Ovary (tissue), 9 donors: ENCODE results near the gene FLRT2. TPM values are rescaled to one million over a fixed set of nuclear protein-coding genes. Genes with fewer than 3 reads are reported as not detected.
A peak's percentile ranks its signal among the peaks of the same experiment; 100 is the strongest.

Source experiments
- DNase-seq, 5 donors: peaks; one replicate each; pipeline ENCODE4 v3.0.0-alpha.2; 2019 to 2020
- H3K27ac ChIP-seq, 2 donors: fragments of 200-600 bp; one replicate each; pipeline versions ENCODE4 v1.5.1 to v1.8.0; 2019 to 2022
- H3K27me3 ChIP-seq: fragments of 200-600 bp; one replicate; pipeline ENCODE4 v1.8.0; 2022
- H3K36me3 ChIP-seq: fragments of 200-600 bp; sonication (generic); one replicate; pipeline ENCODE4 v1.5.1; 2019
- H3K4me1 ChIP-seq: one replicate; pipeline ENCODE4 v1.8.1; 2013; ENCODE audit warnings: mild to moderate bottlenecking, moderate library complexity; ENCODE audit not compliant: insufficient read depth
- H3K4me3 ChIP-seq: fragments of 200-600 bp; sonication (generic); one replicate; pipeline ENCODE4 v1.5.1; 2017
- H3K9me3 ChIP-seq, 2 donors: fragments of 200-600 bp in 1 of 2; sonication (generic) in 1 of 2; one replicate each; pipeline versions ENCODE4 v1.5.1 to v1.8.1; 2013 to 2019; ENCODE audit warnings: mild to moderate bottlenecking in 1 of 2, moderate library complexity in 1 of 2
- CTCF ChIP-seq, 3 donors: fragments of 450-650 bp in 2 of 3; fragments of 200-600 bp in 1 of 3; IDR thresholded peaks; one replicate each; pipeline versions ENCODE4 v1.5.1 to v1.8.0; 2016 to 2022; ENCODE audit warnings: antibody characterized with exemption in 3 of 3, mild to moderate bottlenecking in 1 of 3
- EP300 ChIP-seq: sonication (generic); formaldehyde crosslinking; IDR thresholded peaks from one replicate; pipeline ENCODE4 v1.6.1; 2017; ENCODE audit warnings: antibody characterized with exemption
- POLR2A ChIP-seq: fragments of 450-650 bp; IDR thresholded peaks from one replicate; pipeline ENCODE4 v1.6.1; 2017; ENCODE audit warnings: antibody characterized with exemption, mild to moderate bottlenecking, moderate library complexity
- WGBS, 3 donors: extraction: QIAGEN DNeasy Blood & Tissue Kit in 1 of 3; methylation state at CpG; one replicate each; pipeline versions ENCODE4 v1.1.5 to v1.1.7; 2013 to 2017; 5-methylcytosine and 5-hydroxymethylcytosine counted together
- intact Hi-C, 4 donors: fragments of 100-400 bp; cut with DNase I; formaldehyde crosslinking; loops; one replicate each; pipeline versions ENCODE4 v1.11.0 to v1.15.1; 2022 to 2023
- polyA plus RNA-seq, 2 donors: library from polyadenylated mRNA; stranded (reverse); fragments of 200-250 nt in 1 of 2; fragments of 350-450 nt in 1 of 2; fragmentation: Illumina TruSeq in 1 of 2; extraction: RNeasy Lipid Tissue Mini Kit (QIAGEN cat#74804) in 1 of 2; gene quantifications; one replicate each; pipeline ENCODE4 v1.2.3, GENCODE V29; 2013 to 2014
- total RNA-seq, 7 donors: library from RNA; depleted of rRNA in 2 of 7; stranded (reverse); fragments of >200 nt in 2 of 7; fragmentation: NEBNext Ultra II Directional in 3 of 7; extraction: Animal tissue kit (Norgen Biotek cat#: 25700) in 3 of 7; gene quantifications; one replicate each; pipeline versions ENCODE4 v1.1.0 to v1.2.4, GENCODE V29; 2016 to 2023
- donor health status: DM: no; HTN: no; CAD: no; lungs with moderate emphysema.
- donor health status: DM: no; HTN: no; CAD: no.
- donor health status: Bipolar disorder and iron deficiency.
- donor health status: DM: yes; HTN: yes; CAD: no.
- donor health status: DM: no; HTN: no; CAD: no.
- donor health status: DM: yes; HTN: yes; CAD: no.

FLRT2 gene
- total and polyA plus RNA-seq, 9 donors = 27.0 to 166 (median 55.5) TPM

- H3K27me3 ChIP-seq = no peaks in the 10 kb centered on the region
These were observed 45.1 kb downstream of the FLRT2 start for GRCh38 chr14:85574853-85575616.

GRCh38 chr14:85575617-85575898 lies 45.6 kb downstream of the FLRT2 start:
- 58 to 65% (median 63%) methylated on average over 1 of the region's 1 CpG for WGBS, 3 donors
- peaks cover 15% of the 10 kb centered on the region for H3K4me1 ChIP-seq
- intact Hi-C loops = no loop called here

More at GRCh38 chr14:85574853-85575616, 45.1 kb downstream of the FLRT2 start:
- no peaks in the 10 kb centered on the region for H3K36me3 ChIP-seq
- H3K4me1 ChIP-seq = peaks cover 15% of the 10 kb centered on the region
- H3K9me3 ChIP-seq = no peaks in the 10 kb centered on the region
- no peak overlapping the region for H3K4me3 ChIP-seq
- H3K27ac ChIP-seq = no peak overlapping the region
- TF ChIP-seq POLR2A (no peak), EP300 (no peak), CTCF (IDR thresholded peaks at IDR 0.05) (no peak)
- intact Hi-C loops = no loop called here
- no peak for DNase-seq
- 51 to 58% (median 54%) methylated on average over 3 of the region's 3 CpGs for WGBS, 3 donors

GRCh38 chr14:85576218-85576617 lies 46.3 kb downstream of the FLRT2 start:
- H3K27me3 ChIP-seq = no peaks in the 10 kb centered on the region
- no peaks in the 10 kb centered on the region for H3K36me3 ChIP-seq
- no peak for DNase-seq
- peak overlapping the region in 1 of 2 donors; percentile 15 for H3K27ac ChIP-seq
- intact Hi-C loops = no loop called here
- peaks cover 17% of the 10 kb centered on the region for H3K4me1 ChIP-seq
- no peaks in the 10 kb centered on the region for H3K9me3 ChIP-seq
- TF ChIP-seq EP300 (no peak), POLR2A (no peak), CTCF (IDR thresholded peaks at IDR 0.05) (no peak)
- H3K4me3 ChIP-seq = no peak overlapping the region
- WGBS, 3 donors = 12 to 27% (median 19%) methylated on average over 3 of the region's 3 CpGs

More at GRCh38 chr14:85575617-85575898, 45.6 kb downstream of the FLRT2 start:
- Histone ChIP-seq H3K27ac (peak overlapping the region in 1 of 2 donors; percentile 15), H3K4me3 (no peak overlapping the region), H3K27me3 (no peaks in the 10 kb centered on the region), H3K9me3 (no peaks in the 10 kb centered on the region), H3K36me3 (no peaks in the 10 kb centered on the region)
- no peak for TF ChIP-seq CTCF (IDR thresholded peaks at IDR 0.05)
- no peak for TF ChIP-seq EP300
- no peak for TF ChIP-seq POLR2A
- DNase-seq = no peak

DNA sequence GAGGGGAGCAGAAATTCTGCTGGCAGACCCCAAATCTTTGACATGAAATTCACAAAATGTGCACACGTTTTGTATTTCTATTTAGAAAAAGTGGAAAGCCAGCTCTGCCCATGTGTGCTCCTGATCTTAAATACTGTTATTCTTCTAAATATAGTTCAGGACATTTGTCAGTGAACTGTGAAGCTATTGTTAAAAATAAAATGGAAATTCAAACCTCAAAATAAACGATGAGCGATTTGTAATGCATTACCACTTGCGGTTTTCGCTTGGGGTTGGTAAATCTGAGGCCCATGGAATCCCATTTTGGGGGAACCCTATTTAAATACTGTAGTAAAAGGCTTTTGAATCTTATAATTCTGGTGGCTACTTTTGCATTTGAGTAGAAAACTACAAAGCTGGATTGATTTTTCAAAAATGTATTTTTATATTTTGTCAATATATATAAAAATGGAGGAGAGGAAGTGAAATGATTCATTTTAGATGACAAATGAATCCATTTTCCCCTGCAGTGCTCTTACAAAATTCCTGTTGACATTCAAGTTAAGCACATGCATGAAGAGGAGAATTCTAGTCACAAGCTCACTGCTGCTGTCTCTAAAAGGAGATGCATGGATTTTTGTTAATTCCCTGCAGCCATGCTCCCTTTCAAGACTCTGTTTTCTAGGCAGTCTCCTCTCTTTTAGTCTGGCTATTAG lies 47.1 kb downstream of the FLRT2 start:
- Histone ChIP-seq H3K27ac (no peak overlapping the region), H3K9me3 (no peaks in the 10 kb centered on the region), H3K4me3 (no peak overlapping the region), H3K4me1 (peaks cover 14% of the 10 kb centered on the region), H3K36me3 (no peaks in the 10 kb centered on the region), H3K27me3 (no peaks in the 10 kb centered on the region)
- WGBS, 3 donors = 83 to 86% (median 85%) methylated on average over 5 of the region's 5 CpGs
- no peak for DNase-seq
- TF ChIP-seq EP300 (no peak), CTCF (IDR thresholded peaks at IDR 0.05) (no peak), POLR2A (no peak)
- intact Hi-C loops = no loop called here
